H1 (cell line): Measurements from ENCODE around the gene LIPI. TPM values are rescaled to one million over a fixed set of nuclear protein-coding genes. Genes with fewer than 3 reads are reported as not detected.

Source experiments
- CTCF ChIA-PET: fragments of 300-600 bp; sonication (Branson Sonifier 250); formaldehyde crosslinking; loops from one replicate; lab custom pipeline; 2021; ENCODE audit not compliant: partially characterized antibody; lab: Charles Lee
- POLR2A ChIA-PET: fragments of 300-600 bp; sonication (Branson Sonifier 250); formaldehyde crosslinking; loops from one replicate; lab custom pipeline; 2021; ENCODE audit warnings: inconsistent platforms; ENCODE audit not compliant: partially characterized antibody; lab: Charles Lee
- DNase-seq, 2 experiments: peaks; one replicate each; pipeline versions ENCODE4 v3.0.0 to v3.0.0-alpha.2; 2010 to 2022; ENCODE audit warnings: low spot score in 2 of 2, low read depth in 1 of 2, mixed read lengths in 1 of 2
- FAIRE-seq: peaks from 2 replicates; lab custom pipeline; 2011; peaks lifted over from hg19 to GRCh38; lab: Jason Lieb, UNC
- H2AFZ ChIP-seq: 2 replicates; pipeline ENCODE4 v1.8.1; 2012; ENCODE audit warnings: low read length, inconsistent platforms
- H2AK5ac ChIP-seq: 2 replicates; pipeline ENCODE4 v1.6.1; 2013; ENCODE audit warnings: low read depth, low read length
- H2BK120ac ChIP-seq: replicated peaks from 2 replicates; pipeline ENCODE3; 2013; ENCODE audit warnings: low read depth, low read length, inconsistent platforms
- H2BK12ac ChIP-seq: 2 replicates; pipeline ENCODE4 v1.6.1; 2013; ENCODE audit warnings: low read depth, low read length
- H2BK15ac ChIP-seq: 2 replicates; pipeline ENCODE4 v1.6.1; 2013; ENCODE audit warnings: low read length
- H2BK20ac ChIP-seq: 2 replicates; pipeline ENCODE4 v1.6.1; 2013; ENCODE audit warnings: low read length
- H2BK5ac ChIP-seq: 2 replicates; pipeline ENCODE4 v1.6.1; 2013; ENCODE audit warnings: low read depth, low read length
- H3K14ac ChIP-seq: 2 replicates; pipeline ENCODE4 v1.6.1; 2013; ENCODE audit warnings: inconsistent platforms; ENCODE audit not compliant: insufficient read length
- H3K18ac ChIP-seq: 2 replicates; pipeline ENCODE4 v1.6.1; 2013; ENCODE audit warnings: low read length; ENCODE audit errors: extremely low read depth
- H3K23ac ChIP-seq: 2 replicates; pipeline ENCODE4 v1.6.1; 2013; ENCODE audit warnings: inconsistent platforms; ENCODE audit not compliant: insufficient read length
- H3K23me2 ChIP-seq: 2 replicates; pipeline ENCODE4 v1.6.1; 2013; ENCODE audit warnings: low read depth, low read length
- H3K27ac ChIP-seq: 2 replicates; pipeline ENCODE4 v1.6.1; 2011; ENCODE audit warnings: low read depth, low read length, inconsistent platforms
- H3K27me3 ChIP-seq, 4 experiments: replicated peaks in 1 of 4; 1 replicate in 1 of 4; 2 replicates in 3 of 4; pipeline versions ENCODE4 v1.6.1 to v1.8.1; 2011 to 2013; ENCODE audit warnings: low read length in 3 of 4, mild to moderate bottlenecking in 3 of 4, inconsistent platforms in 2 of 4, mixed read lengths in 2 of 4, moderate library complexity in 1 of 4; ENCODE audit not compliant: control insufficient read depth in 3 of 4, insufficient read depth in 3 of 4; ENCODE audit errors: extremely low read depth in 1 of 4
- H3K36me3 ChIP-seq, 4 experiments: 2 replicates each; pipeline versions ENCODE4 v1.6.1 to v1.8.1; 2011 to 2013; ENCODE audit warnings: mild to moderate bottlenecking in 4 of 4, low read length in 3 of 4, moderate library complexity in 2 of 4, control low read depth in 1 of 4, inconsistent platforms in 1 of 4; ENCODE audit not compliant: insufficient read depth in 4 of 4, control insufficient read depth in 2 of 4
- H3K4ac ChIP-seq: replicated peaks from 2 replicates; pipeline ENCODE3; 2013; ENCODE audit warnings: low read length, low read depth, mixed read lengths, inconsistent platforms; ENCODE audit not compliant: insufficient read length
- H3K4me1 ChIP-seq, 4 experiments: replicated peaks in 1 of 4; 1 replicate in 1 of 4; 2 replicates in 3 of 4; pipeline versions ENCODE4 v1.6.1 to v1.8.1; 2011 to 2013; ENCODE audit warnings: low read length in 3 of 4, inconsistent platforms in 2 of 4, mixed read lengths in 1 of 4; ENCODE audit not compliant: insufficient read depth in 4 of 4, control insufficient read depth in 3 of 4
- H3K4me2 ChIP-seq, 2 experiments: 2 replicates each; pipeline versions ENCODE4 v1.6.1 to v1.8.1; 2011 to 2013; ENCODE audit warnings: low read depth in 2 of 2, low read length in 2 of 2, control low read depth in 1 of 2, inconsistent platforms in 1 of 2, mild to moderate bottlenecking in 1 of 2; ENCODE audit not compliant: insufficient read depth in 1 of 2
- H3K4me3 ChIP-seq, 4 experiments: fragments of 200-600, 300-600 bp in 1 of 4; sonication (generic), shearing (Covaris generic), sonication (Bioruptor Twin) in 1 of 4; 2 replicates each; pipeline versions ENCODE4 v1.5.1 to v1.8.1; 2011 to 2016; ENCODE audit warnings: low read length in 4 of 4, low read depth in 3 of 4, control low read depth in 2 of 4, inconsistent platforms in 2 of 4, mild to moderate bottlenecking in 2 of 4, mixed read lengths in 1 of 4, moderate library complexity in 1 of 4; ENCODE audit not compliant: insufficient read depth in 2 of 4; ENCODE audit errors: extremely low read depth in 1 of 4
- H3K56ac ChIP-seq: replicated peaks from 2 replicates; pipeline ENCODE3; 2013; ENCODE audit warnings: low read depth, mild to moderate bottlenecking, mixed read lengths, low read length, inconsistent platforms; ENCODE audit not compliant: insufficient read length
- H3K79me1 ChIP-seq: 2 replicates; pipeline ENCODE4 v1.6.1; 2013; ENCODE audit warnings: low read depth, low read length, control low read depth
- H3K79me2 ChIP-seq, 2 experiments: 2 replicates each; pipeline versions ENCODE4 v1.6.1 to v1.8.1; 2012 to 2013; ENCODE audit warnings: low read length in 2 of 2, mild to moderate bottlenecking in 2 of 2, inconsistent platforms in 1 of 2; ENCODE audit not compliant: insufficient read depth in 2 of 2, control insufficient read depth in 1 of 2
- H3K9ac ChIP-seq, 4 experiments: replicated peaks in 1 of 4; 1 replicate in 1 of 4; 2 replicates in 3 of 4; pipeline versions ENCODE4 v1.6.1 to v1.8.1; 2011 to 2013; ENCODE audit warnings: low read depth in 3 of 4, low read length in 3 of 4, control low read depth in 2 of 4, mild to moderate bottlenecking in 2 of 4, moderate library complexity in 2 of 4, inconsistent platforms in 1 of 4; ENCODE audit errors: extremely low read depth in 1 of 4
- H3K9me3 ChIP-seq, 2 experiments: 2 replicates each; pipeline versions ENCODE4 v1.6.1 to v1.8.1; 2012 to 2013; ENCODE audit warnings: mild to moderate bottlenecking in 2 of 2, moderate library complexity in 2 of 2, control low read depth in 1 of 2, inconsistent platforms in 1 of 2, low read depth in 1 of 2, low read length in 1 of 2, mixed read lengths in 1 of 2; ENCODE audit not compliant: insufficient read depth in 2 of 2
- H4K20me1 ChIP-seq, 2 experiments: replicated peaks in 1 of 2; 2 replicates each; pipeline versions ENCODE3 to v1.8.1; 2011 to 2013; ENCODE audit warnings: inconsistent platforms in 2 of 2, low read length in 2 of 2, mild to moderate bottlenecking in 1 of 2; ENCODE audit not compliant: insufficient read depth in 2 of 2, control insufficient read depth in 1 of 2
- H4K5ac ChIP-seq: 2 replicates; pipeline ENCODE4 v1.6.1; 2013; ENCODE audit warnings: low read length, low read depth, mixed read lengths, inconsistent platforms; ENCODE audit not compliant: insufficient read length
- H4K8ac ChIP-seq: 2 replicates; pipeline ENCODE4 v1.8.0; 2013; ENCODE audit warnings: mild to moderate bottlenecking, moderate library complexity, low read length, inconsistent platforms; ENCODE audit not compliant: insufficient read depth; ENCODE audit errors: extremely low read depth
- H4K91ac ChIP-seq: replicated peaks from 2 replicates; pipeline ENCODE3; 2013; ENCODE audit warnings: low read length, mixed read lengths, inconsistent platforms; ENCODE audit not compliant: insufficient read length
- CHD1 ChIP-seq: IDR thresholded peaks from 2 replicates; pipeline ENCODE4 v1.6.1; 2012; ENCODE audit warnings: low read depth, low read length, improper control_type of control experiment
- EP300 ChIP-seq, 2 experiments: IDR thresholded peaks; 1 replicate in 1 of 2; 2 replicates in 1 of 2; pipeline ENCODE4 v1.6.1; 2011 to 2012; ENCODE audit warnings: low read depth in 2 of 2, low read length in 2 of 2, mild to moderate bottlenecking in 2 of 2, borderline replicate concordance in 1 of 2, inconsistent platforms in 1 of 2, moderate library complexity in 1 of 2
- GABPA ChIP-seq: IDR thresholded peaks from 2 replicates; pipeline ENCODE4 v1.6.1; 2011; ENCODE audit warnings: mild to moderate bottlenecking, low read length, moderate library complexity, borderline replicate concordance; ENCODE audit not compliant: insufficient read depth
- JUND ChIP-seq: IDR thresholded peaks from 2 replicates; pipeline ENCODE4 v1.6.1; 2011; ENCODE audit warnings: mild to moderate bottlenecking, improper control_type of control experiment, low read length
- PHF8 ChIP-seq: fragments of 200-600 bp; sonication (generic); conservative IDR thresholded peaks from 2 replicates; pipeline ENCODE4 v1.7.1; 2012; ENCODE audit warnings: low read depth, mild to moderate bottlenecking, inconsistent platforms, low read length, moderate library complexity
- WGBS, 2 experiments: shearing (Covaris generic) in 1 of 2; methylation state at CpG; one replicate each; pipeline versions ENCODE4 v1.1.6 to v1.1.7; 2013 to 2015; ENCODE audit warnings: low lambda C conversion rate in 2 of 2, mixed read lengths in 2 of 2, inconsistent platforms in 1 of 2, low coverage in 1 of 2, missing lambda C conversion rate in 1 of 2; ENCODE audit not compliant: insufficient replicate concordance in 2 of 2, insufficient coverage in 1 of 2, insufficient read length in 1 of 2; ENCODE audit errors: extremely low coverage in 1 of 2, missing lambda C conversion rate in 1 of 2; 5-methylcytosine and 5-hydroxymethylcytosine counted together
- polyA plus RNA-seq, 7 experiments: library from polyadenylated mRNA; depleted of rRNA in 3 of 7; stranded (reverse) in 5 of 7; unstranded in 2 of 7; fragments of >200 nt in 5 of 7; fragments of 200-250 nt in 2 of 7; gene quantifications; 1 replicate in 5 of 7; 2 replicates in 1 of 7; 4 replicates in 1 of 7; pipeline versions ENCODE4 v1.2.1 to v1.2.3, GENCODE V29; 2011 to 2013; ENCODE audit warnings: missing spikeins in 2 of 7, mixed read lengths in 2 of 7
- total RNA-seq: library from RNA; stranded (reverse); fragmentation: NEBNext Ultra II Directional; extraction: Animal tissue kit (Norgen Biotek cat#: 25700); gene quantifications from 2 replicates; pipeline ENCODE4 v1.2.1, GENCODE V29; 2021
- TF ChIP-seq, protein P1 (sequence below), 3 experiments: IDR thresholded peaks; 1 replicate in 2 of 3; 2 replicates in 1 of 3; pipeline versions ENCODE4 v1.5.1 to v1.6.1; 2011; ENCODE audit warnings: low read length in 3 of 3, mild to moderate bottlenecking in 3 of 3, inconsistent platforms in 2 of 3, low read depth in 1 of 3, moderate library complexity in 1 of 3; ENCODE audit not compliant: insufficient read depth in 1 of 3; ENCODE audit errors: control extremely low read depth in 1 of 3

Gene LIPI
- total and polyA plus RNA-seq, 2 of the 8 experiments (the other 6 are each of a cell fraction or from before 2014, with no cell fraction given): not detected

DNA sequence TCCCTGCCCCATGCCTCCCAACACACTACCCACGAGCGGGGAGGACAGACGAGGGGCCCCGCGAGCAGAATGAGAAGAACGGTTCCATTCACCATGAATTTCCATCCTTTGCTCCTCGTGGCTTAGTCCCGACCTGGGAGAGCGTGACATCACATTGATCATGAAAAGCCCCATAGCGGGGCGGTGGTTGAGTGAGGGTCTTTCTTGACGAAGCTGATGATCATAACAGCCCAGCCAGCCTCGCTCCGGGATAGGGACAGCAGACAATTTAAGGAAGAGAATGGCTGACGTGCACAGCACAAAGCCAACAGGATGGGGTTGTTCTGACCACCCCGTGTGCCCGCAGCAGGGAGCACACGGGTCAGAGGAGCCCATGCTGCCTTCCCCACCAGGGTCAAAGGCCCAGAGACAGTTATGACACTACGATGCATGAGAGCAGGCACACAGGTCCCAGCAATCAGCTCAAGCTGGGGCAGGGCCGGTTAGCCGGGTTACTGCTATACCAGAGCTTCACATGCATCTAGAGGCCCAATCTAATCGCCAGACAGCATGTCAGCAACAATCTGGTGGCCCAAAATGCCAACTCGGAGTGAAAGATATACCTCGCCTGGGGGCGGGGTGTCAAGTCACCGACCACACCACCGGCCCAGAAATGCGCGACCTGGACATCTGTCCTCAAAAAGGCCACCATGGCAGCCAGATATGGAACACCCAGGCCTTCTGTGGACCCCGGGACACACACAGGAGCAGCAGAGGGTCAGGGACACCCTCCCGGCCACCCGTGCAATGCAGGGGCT is 135.2 kb downstream of the LIPI start:
- Histone ChIP-seq H3K18ac (no peak overlapping the region), H3K9me3 (peaks cover 0 to 12% of the 10 kb centered on the region in 2 experiments; a peak in 1 of 4 replicates), H2AFZ (no peak overlapping the region), H3K79me2 (no peaks in the 10 kb centered on the region), H4K8ac (0 out of 2 replicates have a peak overlapping the region, but pooled peaks have one; percentile 41), H3K4me2 (no peak overlapping the region), H3K9ac (no peak overlapping the region), H4K91ac (no peak overlapping the region), H3K4me1 (peaks cover 0 to 2% (median 0%) of the 10 kb centered on the region in 4 experiments; a peak in 1 of 7 replicates), H3K56ac (no peak overlapping the region), H3K23me2 (no peaks in the 10 kb centered on the region), H2AK5ac (no peak overlapping the region), H3K27me3 (no peaks in the 10 kb centered on the region), H2BK20ac (no peak overlapping the region), H4K20me1 (peaks cover 0 to under 1% of the 10 kb centered on the region in 2 experiments), H2BK15ac (no peak overlapping the region), H3K27ac (no peak overlapping the region), H3K79me1 (no peaks in the 10 kb centered on the region), H3K36me3 (no peaks in the 10 kb centered on the region), H3K4me3 (no peak overlapping the region), H2BK5ac (no peak overlapping the region), H3K4ac (no peak overlapping the region), H3K23ac (no peak overlapping the region), H2BK120ac (no peak overlapping the region), H2BK12ac (no peak overlapping the region), H3K14ac (no peak overlapping the region), H4K5ac (no peak overlapping the region)
- TF ChIP-seq CHD1 (no peak), JUND (no peak), EP300 (IDR thresholded peaks at IDR 0.05; ENCODE audit: borderline replicate concordance in 1 of 2, low read depth in 2 of 2, low read length in 2 of 2) (no peak), GABPA (no peak), PHF8 (no peak)
- TF ChIP-seq, protein P1, sequence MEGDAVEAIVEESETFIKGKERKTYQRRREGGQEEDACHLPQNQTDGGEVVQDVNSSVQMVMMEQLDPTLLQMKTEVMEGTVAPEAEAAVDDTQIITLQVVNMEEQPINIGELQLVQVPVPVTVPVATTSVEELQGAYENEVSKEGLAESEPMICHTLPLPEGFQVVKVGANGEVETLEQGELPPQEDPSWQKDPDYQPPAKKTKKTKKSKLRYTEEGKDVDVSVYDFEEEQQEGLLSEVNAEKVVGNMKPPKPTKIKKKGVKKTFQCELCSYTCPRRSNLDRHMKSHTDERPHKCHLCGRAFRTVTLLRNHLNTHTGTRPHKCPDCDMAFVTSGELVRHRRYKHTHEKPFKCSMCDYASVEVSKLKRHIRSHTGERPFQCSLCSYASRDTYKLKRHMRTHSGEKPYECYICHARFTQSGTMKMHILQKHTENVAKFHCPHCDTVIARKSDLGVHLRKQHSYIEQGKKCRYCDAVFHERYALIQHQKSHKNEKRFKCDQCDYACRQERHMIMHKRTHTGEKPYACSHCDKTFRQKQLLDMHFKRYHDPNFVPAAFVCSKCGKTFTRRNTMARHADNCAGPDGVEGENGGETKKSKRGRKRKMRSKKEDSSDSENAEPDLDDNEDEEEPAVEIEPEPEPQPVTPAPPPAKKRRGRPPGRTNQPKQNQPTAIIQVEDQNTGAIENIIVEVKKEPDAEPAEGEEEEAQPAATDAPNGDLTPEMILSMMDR (IDR thresholded peaks at IDR 0.05; ENCODE audit: control extremely low read depth in 1 of 3, insufficient read depth in 1 of 3, low read depth in 1 of 3, low read length in 3 of 3): no peak
- no peak for DNase-seq
- CTCF ChIA-PET: no interaction called here
- WGBS, 2 experiments: 96% methylated on average over 32 of the region's 32 CpGs; no CpG with 5 or more reads in 1 of the 2 experiments
- FAIRE-seq: peak; percentile 100
- POLR2A ChIA-PET: no interaction called here
